GM06990 (cell line): ENCODE measurements around the gene MAML2.

Experiments
- DNase-seq: peaks from one replicate; pipeline ENCODE4 v3.0.0-alpha.2; 2011; ENCODE audit not compliant: insufficient read length; ENCODE audit errors: extremely low read depth
- H3K27me3 ChIP-seq: replicated peaks from 2 replicates; pipeline ENCODE4 v1.6.0; 2011; ENCODE audit warnings: low read length; ENCODE audit not compliant: control insufficient read depth, insufficient read depth
- H3K36me3 ChIP-seq: 2 replicates; pipeline ENCODE4 v1.5.1; 2011; ENCODE audit warnings: low read length; ENCODE audit not compliant: control insufficient read depth, insufficient read depth
- H3K4me3 ChIP-seq: replicated peaks from 2 replicates; pipeline ENCODE4 v1.5.1; 2011; ENCODE audit warnings: low read depth, mild to moderate bottlenecking, control low read depth, low read length
- CTCF ChIP-seq: IDR thresholded peaks from 2 replicates; pipeline ENCODE4 v1.5.1; 2011; ENCODE audit warnings: low read length, control low read depth, mild to moderate bottlenecking, inconsistent platforms; ENCODE audit not compliant: insufficient read depth, poor library complexity, severe bottlenecking

The MAML2 gene

GRCh38 chr11:96277696-96278038 lies 65.3 kb downstream of the MAML2 start:
- H3K36me3 ChIP-seq = no peaks in the 10 kb centered on the region
- no peaks in the 10 kb centered on the region for H3K27me3 ChIP-seq
- no peak for TF ChIP-seq CTCF
- H3K4me3 ChIP-seq = no peak overlapping the region
- DNase-seq = no peak

- no peaks in the 10 kb centered on the region for H3K36me3 ChIP-seq
- H3K4me3 ChIP-seq = no peak overlapping the region
- no peak for TF ChIP-seq CTCF
- no peaks in the 10 kb centered on the region for H3K27me3 ChIP-seq
- DNase-seq = no peak
These were observed 66.2 kb downstream of the MAML2 start for GRCh38 chr11:96276836-96277235.

GRCh38 chr11:96275801-96276594 lies 67.0 kb downstream of the MAML2 start:
- Histone ChIP-seq H3K4me3 (no peak overlapping the region), H3K36me3 (no peaks in the 10 kb centered on the region), H3K27me3 (no peaks in the 10 kb centered on the region)
- DNase-seq = no peak
- TF ChIP-seq CTCF = no peak

GRCh38 chr11:96273507-96273906 lies 69.5 kb downstream of the MAML2 start:
- TF ChIP-seq CTCF = no peak
- H3K4me3 ChIP-seq = no peak overlapping the region
- DNase-seq = no peak
- no peaks in the 10 kb centered on the region for H3K27me3 ChIP-seq
- H3K36me3 ChIP-seq = no peaks in the 10 kb centered on the region; the same call in 1 of the 2 replicates

- H3K27me3 ChIP-seq = no peaks in the 10 kb centered on the region
- peak; percentile 34 for DNase-seq
- no peak overlapping the region for H3K4me3 ChIP-seq
- no peaks in the 10 kb centered on the region; the same call in 1 of the 2 replicates for H3K36me3 ChIP-seq
- TF ChIP-seq CTCF = no peak
These were observed 70.3 kb downstream of the MAML2 start for GRCh38 chr11:96272529-96273222.
